HG03095 (cell line): Measurements from ENCODE around the gene TBC1D24.

ENCODE experiments used
- ATAC-seq: cut with Tn5 transposase; IDR thresholded peaks from one replicate; pipeline ENCODE4 v1.9.1; 2021; ENCODE audit warnings: moderate library complexity; ENCODE audit not compliant: unreplicated experiment

TBC1D24 gene

DNA sequence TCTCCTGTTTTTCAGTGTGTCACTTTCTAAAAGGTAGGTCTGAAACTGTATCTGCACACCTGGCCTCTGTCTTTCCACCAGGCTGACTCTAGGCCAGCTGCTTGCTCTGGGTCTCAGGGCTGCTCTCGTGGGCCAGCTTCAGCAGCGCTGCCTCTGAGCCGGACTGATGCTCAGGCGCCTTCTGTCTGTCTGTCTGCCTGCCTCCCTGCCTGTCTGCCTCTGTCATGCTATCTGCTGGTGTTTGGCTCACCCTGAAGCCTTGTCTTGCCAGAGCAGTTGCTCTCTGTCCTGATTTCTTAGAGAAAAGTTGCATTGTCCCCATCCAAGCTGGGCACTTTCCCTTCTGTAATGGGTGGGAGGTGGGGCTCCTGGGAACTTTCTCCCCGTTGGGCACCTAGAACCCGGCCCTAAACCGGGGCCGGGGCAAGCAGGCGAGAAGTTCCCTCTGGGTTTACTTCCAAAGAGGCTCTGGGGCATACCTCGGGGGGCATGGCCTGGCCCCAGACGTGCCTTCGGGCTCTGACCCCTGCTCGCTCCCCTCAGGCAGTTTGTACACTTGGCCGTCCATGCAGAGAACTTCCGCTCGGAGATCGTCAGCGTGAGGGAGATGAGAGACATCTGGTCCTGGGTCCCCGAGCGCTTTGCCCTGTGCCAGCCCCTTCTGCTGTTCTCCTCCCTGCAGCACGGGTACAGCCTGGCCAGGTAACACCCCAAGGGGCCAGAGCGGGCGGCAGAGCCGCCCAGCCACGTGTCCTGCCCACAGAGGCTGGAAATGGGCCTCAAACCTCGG is 23.0 kb downstream of the TBC1D24 start:
- no peak for ATAC-seq

DNA sequence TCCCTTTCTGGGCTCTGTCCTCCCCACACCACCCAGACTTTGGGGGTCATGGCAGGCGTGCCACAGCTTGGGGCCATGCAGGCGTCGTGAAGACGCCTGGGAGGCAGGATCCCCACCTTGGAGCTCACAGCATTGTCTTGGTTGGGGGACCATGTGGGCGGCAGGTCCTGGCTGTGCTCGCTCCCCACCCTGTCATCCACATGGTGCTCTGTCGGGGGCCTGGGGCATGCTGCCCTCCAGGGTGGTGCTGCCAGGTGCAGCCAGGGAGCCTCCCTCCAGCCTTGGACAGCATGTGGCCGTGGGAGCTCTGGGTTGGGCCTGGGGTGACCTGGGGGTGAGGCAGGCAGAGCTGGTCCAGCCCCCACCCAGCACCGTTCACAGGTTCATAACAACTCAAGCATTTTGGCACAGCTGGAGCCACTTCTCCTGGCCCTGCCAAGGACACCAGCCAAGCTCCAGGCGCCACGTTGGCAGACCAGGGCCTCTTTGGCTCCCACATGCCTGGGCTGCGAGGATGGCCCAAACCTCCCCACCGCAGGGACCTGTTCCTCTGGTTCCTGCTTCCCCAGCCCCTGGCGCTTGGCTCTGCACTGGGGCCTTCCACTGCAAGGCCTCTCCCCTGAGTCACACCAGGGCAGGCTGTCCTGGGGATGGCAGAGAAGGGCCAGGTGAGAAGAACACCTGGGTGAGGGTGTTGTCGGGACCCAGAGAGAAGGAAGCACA is 23.8 kb downstream of the TBC1D24 start:
- no peak for ATAC-seq

DNA sequence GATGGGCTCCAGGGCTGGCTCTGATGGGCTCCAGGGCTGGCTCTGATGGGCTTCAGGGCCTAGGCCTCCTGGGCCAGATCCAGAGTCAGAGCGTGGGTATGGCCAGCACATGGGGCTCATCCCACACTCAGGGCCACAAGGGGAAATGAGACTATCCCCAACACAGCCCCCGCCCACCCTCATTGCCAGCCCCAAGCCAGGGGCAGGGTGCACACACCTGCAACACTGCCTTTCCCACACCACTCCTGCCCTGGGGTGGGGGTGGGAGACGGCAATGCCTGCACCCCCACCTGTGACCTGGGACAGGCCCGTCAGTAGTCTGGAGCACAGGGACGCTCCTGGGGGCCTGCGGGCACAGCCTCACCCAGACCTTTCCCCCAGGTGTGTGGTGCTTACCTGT is 24.5 kb downstream of the TBC1D24 start:
- ATAC-seq: no peak

DNA sequence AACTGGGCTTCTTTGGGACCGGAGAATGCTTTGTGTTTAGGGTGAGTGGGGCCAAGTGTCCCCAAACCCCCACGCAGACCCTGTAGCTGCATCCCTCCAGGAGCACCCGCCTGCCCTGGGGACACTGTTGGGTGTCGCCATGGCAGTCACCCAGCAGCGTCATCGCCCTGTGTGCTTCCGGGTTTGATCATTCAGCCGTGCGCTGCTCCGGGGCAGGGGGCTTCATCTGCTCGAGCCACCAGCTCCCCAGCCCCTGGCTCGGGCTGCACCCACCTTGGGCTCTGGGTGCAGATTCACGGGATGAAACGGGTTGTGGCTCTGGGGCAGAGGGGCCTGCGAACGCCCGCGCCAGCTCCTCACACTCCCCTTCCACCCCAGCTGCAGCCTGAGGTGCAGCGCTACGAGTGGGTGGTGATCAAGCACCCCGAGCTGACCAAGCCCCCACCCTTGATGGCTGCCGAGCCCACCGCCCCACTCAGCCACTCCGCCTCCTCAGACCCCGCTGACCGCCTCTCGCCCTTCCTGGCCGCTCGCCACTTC is 25.0 kb downstream of the TBC1D24 start:
- ATAC-seq: no peak

DNA sequence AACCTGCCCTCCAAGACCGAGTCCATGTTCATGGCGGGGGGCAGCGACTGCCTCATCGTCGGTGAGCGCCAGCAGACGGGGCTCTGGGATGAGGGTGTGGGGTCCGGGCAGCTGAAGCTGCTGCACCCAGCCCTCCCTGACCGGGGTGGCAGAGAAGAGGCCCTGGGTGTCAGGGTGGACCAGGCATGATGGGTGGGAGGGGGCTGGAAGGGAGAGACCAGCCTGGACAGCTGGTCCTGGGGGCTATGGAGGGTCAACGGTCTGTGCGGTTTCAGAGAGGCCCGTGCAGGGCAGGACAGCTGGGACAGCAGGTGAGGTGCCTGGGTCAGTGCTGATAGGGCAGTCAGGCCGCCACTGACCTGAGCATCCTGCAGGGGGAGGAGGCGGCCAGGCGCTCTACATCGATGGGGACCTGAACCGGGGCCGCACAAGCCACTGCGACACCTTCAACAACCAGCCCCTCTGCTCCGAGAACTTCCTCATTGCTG is 25.5 kb downstream of the TBC1D24 start:
- ATAC-seq: no peak

DNA sequence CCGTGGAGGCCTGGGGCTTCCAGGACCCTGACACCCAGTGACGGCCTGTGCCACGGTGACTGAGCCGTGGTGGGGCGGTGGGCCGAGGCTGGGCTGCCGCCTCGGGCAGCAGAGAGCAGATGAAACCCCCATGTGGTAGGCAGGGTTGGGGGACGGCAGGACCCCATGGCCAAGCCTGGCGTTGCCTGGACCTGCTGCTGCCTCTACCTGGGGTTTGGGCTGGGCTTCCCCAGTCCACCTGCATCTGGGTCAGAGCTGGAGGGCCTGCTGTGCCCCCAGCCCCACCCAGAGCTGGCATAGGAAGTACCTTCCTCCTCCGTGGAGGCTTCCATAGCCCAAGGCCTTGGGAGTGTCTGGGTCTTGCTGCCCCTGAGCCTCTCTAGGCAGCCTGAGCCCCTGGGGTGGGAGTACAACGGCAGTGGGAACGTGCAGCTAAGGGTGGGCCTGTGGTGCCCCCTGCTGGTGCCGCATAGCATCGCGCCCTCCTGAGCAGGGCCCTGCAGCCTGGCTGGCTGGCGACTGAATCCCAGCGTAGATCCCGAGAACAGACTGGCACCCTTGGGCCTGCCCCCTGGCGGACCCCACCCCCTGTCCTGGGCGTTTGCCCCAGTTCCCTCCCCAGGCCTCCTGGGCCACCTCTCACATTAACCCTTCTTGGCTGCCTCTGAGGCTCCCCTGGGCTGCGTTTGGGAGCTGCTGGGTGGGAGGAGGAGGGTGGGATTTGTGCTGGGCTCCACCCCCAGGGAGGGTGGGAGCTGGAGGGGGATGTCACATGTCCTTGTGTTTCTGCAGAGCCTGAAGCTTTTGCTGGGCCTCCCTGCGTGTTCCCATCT is 26.2 kb downstream of the TBC1D24 start:
- no peak for ATAC-seq

DNA sequence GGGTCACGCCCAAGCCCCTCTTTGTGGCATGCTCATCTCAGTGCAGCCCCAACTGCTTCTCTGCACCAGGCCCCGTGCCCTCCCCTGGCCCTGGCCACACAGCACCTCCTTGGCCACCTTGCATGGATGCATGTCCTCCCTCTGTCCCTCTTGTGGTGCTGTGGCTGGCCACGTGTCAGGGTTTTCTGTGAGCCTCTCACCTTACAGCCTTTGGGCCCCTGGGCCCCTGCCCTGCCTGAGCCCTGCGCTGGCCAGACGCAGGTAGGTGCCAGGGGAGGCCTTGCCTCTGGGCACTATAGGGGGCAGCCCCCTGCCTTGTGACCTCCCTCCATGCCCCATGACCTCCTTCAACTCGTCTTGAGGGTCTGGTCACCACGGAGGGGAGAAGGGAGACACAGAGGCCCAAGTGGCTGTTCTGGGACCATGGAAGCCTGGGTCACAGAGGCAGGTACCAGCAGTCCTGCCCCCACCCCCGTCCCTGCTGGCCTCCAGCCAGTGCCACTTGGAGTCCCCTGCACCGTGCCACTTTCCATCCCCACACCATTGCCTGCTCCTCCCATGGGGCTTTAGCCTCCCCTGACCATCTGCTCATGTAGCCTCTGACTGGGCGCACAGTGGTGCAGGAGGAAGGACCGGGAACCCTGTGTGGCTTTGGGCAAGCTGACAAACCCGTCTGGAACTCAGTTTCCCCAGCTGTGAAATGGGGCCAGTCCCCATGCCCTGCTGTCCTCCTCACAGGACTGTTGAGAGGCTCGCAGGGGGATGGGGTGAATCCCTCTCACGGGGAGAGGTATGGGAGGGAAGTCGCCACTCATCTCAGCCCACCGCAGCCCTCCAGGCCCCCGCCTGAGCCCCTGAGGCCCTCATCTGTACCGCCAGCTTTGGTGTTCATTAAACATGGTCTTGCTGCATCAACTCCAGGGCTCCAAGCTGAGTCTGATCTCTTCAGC is 27.3 kb downstream of the TBC1D24 start:
- no peak for ATAC-seq

DNA sequence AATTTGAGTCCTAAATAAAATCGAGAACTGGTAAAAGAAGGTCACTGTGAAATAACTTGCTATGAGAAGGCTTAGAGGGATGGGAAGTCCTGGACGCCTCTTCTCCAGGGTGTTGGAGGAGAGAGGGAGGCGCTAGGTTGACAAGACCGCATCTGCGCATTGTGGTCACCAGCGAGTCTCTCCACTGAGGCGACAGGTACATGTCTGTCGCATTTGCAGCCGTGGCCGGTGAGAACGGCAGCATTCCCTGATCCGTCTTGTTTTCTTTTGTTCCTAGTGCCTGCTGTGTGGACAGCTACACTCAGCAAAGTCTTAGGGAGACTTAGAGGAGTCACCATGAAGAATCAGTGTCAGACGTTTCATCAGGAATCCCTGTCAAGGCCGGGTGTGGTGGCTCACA is 30.8 kb downstream of the TBC1D24 start:
- no peak for ATAC-seq

DNA sequence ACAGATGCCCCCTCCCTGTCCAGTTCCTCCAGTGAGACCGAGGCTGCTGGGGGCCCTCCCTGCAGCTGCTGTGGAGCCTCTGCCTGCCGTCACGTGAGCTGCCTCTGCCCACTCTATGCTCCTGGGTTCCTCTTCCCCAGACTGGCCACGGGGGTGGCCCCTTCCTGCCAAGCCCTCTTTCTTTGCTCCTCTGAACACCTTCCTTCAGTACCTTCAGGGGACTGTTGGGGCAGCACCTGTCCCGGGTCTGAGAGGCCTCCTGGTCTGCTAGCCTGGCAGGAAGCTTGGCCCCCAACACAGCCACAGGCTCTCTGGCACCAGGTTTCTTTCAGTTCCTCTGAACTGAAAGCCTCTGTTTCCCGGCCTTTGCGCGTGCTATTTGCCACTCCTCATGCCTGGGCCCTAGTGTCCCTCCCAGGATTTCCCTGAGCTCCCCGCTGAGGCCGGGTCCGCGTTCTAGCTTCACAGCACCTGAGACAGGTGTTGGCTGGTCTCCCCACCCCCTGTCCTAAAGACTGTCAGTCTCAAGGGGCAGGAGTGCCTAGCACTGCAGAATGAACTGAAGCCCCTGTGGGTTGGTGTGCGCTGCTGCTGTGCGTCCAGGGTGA is 32.2 kb downstream of the TBC1D24 start:
- peak; percentile 45 for ATAC-seq

DNA sequence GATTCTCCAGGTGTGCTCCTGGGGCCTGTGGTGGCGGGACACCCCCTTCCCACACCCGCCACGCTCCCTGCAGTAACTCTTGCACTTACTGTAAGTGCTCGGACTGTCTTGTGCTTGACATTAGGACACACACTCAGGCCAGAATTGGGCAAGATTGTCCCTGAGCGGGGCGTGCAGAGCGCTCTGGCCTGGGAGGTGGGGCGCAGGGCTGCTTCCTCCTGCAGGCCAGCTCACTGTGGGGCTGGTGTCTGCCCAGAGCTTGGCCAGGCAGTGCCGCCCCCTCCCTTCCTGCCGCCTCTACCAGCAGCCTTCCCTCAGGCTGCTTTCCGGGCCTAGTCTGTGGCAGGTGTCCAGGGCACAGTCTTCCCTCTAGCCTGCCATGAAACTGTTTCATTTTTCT is 32.7 kb downstream of the TBC1D24 start:
- ATAC-seq: peak; percentile 19

DNA sequence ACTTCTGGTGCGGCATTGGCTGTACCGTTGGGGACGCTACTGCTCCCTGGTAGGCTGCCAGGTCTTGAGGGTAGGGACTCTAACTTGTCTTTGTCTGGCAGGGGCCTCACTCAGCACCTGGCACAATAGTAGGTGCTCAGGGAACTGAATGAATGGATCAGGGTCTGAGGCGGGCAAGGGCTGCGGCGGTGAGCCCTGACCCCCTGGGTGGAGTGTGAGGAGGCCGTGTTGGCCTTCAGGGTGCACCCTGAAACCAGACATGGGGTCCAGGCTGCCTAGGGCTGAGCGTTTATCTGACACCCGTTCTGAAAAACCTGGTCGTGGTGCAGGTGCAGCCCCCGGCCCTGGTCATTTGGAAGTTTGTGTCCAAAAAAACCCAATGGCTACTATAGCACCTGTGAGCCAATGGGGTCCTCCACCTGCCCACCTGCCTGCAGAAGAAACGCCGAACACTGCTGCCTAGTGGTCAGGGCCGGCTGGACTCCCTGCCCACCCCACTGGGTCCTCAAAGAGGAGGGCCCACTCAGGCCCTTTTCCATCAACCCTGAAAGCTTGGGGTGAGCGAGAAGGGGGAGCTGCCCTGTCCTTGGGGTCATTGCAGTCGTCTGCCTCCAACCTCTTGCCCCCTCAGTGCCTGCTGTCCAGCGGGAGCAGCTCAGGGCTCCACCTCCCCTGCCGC is 33.9 kb downstream of the TBC1D24 start:
- ATAC-seq: no peak

DNA sequence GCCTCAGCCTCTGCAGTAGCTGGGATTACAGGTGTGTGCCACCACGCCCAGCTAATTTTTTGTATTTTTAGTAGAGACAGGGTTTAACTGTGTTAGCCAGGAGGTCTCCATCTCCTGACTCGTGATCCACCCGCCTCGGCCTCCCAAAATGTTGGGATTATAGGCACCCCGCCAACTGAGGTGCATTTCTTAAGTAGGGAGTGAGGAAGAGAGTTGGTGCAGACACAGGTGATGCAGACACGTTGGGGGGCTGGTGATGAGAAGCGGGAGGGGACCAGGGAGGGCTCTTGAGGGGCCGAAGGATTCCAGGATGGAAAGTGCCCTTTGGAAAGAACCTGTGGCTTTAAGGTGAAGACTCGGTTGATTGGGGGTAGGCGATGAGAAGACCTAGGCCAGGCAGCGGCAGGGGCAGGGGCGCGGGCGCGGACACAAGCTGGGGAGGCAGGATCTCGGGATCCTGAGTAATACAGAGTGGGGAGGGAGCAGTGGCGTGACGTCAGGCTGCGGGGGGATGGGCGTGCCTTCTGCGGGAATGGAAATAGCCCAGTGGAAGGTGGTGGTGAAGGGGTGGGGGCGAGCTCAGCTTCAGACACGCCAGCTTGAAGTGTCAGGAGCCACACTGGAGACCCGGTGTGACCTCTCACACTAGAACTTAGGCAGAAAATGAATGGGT is 36.3 kb downstream of the TBC1D24 start:
- no peak for ATAC-seq

DNA sequence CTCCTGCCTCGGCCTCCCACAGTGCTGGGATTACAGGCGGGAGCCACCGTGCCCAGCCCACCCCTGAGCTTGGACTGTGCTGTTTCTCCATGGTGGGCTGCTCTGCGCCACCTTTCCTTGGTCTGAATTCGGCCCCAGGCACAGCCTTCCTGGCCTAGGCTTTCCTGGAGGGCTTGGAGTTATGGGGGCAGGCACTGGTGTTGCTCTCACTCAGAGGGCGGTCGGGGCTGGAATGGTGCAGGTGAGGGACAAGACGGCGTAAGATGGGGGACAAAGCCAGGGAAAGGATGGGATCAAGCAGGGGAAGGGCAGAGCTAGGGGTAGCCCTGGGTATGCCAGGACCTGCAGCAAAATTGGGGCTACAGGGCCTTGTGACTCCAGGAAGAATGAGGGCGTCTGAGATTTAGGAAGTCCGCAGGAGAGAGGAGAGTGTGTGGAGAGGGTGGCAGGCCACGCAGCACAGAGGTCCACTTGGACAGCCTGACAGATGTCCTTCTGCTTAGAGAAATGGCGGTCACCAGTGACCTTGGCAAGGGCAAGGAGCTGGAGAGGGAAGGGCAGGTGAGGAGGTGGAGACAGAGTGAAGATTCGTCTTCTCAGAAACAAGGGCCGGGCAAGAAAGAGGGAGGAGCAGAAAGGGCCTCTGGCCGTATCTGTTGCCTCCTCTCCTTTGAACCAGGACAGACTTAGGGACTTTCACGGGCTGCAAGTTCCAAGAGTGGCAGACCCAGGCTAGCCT is 37.2 kb downstream of the TBC1D24 start:
- no peak for ATAC-seq

DNA sequence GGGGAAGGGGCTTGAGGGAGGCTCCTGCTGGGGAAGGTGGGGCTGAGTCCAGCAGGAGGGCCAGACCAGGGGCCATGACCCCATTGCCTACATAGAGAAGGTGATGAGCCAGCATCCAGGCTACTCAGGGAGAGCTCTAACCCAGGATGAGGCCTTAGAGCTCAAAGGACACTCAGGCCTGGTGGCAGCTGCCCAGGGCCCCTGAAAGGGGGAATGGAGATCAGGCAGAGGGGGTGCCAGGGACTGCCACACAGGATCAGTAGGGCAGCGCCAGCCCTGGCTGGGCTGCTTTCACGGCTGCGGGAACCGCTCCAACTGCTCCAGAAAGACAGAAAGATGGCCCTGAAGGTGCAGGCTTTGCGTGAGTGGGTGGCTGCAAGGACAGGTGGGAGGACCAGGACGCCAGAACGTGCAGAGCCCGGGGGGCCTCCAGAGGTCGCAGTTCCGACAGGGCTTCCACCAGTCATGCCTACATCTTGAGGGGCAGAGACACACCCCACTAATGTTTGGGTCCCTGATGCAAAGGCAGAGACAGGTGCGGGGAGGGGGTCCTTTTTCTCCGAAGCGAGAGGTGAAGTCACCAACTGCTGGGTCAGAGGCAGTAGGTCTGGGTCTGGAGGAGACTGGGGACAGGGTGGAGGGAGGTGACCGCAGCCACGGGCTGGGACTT is 37.9 kb downstream of the TBC1D24 start:
- ATAC-seq: no peak

DNA sequence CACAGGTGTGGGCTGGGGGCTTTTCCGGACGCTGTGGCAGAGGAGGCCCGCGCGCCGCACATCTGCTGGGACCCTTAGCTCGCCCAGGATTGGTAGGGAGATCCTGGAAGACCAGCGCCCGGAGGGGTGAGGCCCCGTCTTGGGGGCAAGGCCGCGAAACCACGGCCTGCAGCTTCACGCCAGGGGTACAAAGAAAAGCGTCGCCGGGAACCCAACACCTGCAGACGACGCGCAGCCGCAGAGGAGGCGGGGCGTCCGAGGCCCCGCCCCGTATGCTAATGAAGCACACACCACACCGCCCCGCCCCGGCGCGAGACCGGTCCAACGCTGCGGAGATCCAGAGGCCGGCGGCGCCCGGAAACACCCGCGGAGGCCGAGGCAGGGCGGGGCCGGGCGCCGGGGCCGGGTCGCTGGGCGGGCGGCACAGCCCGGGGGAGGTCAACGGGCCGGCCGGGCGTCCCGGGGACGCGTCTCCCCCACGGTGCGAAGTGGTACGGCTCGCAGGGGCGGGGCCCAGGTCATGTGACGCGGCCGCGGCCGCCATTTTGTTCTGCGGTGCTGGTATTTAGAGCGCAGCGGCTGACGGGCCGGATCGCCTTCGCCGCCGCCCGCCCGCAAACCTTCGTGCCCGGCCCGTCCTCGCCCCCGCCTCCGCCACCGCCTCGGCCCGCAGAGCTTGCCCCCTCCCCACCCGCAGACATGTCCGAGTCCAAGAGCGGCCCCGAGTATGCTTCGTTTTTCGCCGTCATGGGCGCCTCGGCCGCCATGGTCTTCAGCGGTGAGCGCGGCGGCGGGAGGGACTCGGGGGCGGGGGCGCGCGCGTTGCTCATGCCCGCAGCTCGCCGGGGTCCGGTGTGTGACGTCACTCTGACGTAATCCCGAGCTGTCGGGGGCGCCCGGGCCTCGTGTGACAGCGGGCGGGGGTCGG is 38.7 kb downstream of the TBC1D24 start, which contains the start of gene ATP6V0C:
TSS of gene ATP6V0C (plus strand) at position 548 of the 928 bp plus-strand sequence. CDS start at position 700, 152 bp downstream.
- peak; percentile 55 for ATAC-seq
